Measurements from ENCODE around the gene RDH5. TPM values are rescaled to one million over a fixed set of nuclear protein-coding genes. Genes with fewer than 3 reads are reported as not detected.

RDH5 gene
- total and polyA plus RNA-seq, 9 donors: 3.7 to 8.9 (median 5.9) TPM

DNA sequence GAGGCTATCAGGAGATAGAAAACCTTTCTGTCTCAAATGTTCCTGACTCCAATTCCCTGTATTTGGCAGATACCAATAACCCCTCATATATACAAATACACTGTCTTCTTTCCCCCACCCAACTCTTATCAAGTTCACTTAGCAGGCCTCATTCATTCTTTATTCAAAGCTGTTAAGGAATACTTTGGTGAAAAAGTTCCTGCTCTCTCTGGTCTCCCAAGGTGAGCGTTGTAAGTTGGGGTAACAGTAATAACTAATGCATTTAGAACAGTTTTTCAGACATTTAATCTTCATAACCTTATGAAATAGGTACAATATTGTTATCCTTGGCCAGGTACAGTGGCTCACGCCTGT, 18.8 kb downstream of the RDH5 start:
- no peak overlapping the region for H3K4me3 ChIP-seq
- H3K27me3 ChIP-seq: no peaks in the 10 kb centered on the region
- TF ChIP-seq POLR2A (IDR thresholded peaks at IDR 0.05): no peak
- TF ChIP-seq EP300 (IDR thresholded peaks at IDR 0.05): no peak
- TF ChIP-seq, protein P1, sequence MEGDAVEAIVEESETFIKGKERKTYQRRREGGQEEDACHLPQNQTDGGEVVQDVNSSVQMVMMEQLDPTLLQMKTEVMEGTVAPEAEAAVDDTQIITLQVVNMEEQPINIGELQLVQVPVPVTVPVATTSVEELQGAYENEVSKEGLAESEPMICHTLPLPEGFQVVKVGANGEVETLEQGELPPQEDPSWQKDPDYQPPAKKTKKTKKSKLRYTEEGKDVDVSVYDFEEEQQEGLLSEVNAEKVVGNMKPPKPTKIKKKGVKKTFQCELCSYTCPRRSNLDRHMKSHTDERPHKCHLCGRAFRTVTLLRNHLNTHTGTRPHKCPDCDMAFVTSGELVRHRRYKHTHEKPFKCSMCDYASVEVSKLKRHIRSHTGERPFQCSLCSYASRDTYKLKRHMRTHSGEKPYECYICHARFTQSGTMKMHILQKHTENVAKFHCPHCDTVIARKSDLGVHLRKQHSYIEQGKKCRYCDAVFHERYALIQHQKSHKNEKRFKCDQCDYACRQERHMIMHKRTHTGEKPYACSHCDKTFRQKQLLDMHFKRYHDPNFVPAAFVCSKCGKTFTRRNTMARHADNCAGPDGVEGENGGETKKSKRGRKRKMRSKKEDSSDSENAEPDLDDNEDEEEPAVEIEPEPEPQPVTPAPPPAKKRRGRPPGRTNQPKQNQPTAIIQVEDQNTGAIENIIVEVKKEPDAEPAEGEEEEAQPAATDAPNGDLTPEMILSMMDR (IDR thresholded peaks at IDR 0.05): no peak
- no peak for DNase-seq
- peaks cover 2% of the 10 kb centered on the region for H3K4me1 ChIP-seq (ENCODE audit: insufficient read depth)
- 51 to 69% (median 63%) methylated on average over 2 of the region's 2 CpGs for WGBS, 3 donors
- intact Hi-C loops (cut with DNase I): loop anchor here in 3 of 4 donors (2.0 to 10.0 kb wide), 4 partner anchors 193 to 896 kb away; partner anchors contain the start of genes BAZ2A (in 1 of the 3) and DGKA (in 1 of the 3)
- no peak overlapping the region for H3K27ac ChIP-seq
- H3K9me3 ChIP-seq: no peaks in the 10 kb centered on the region
- H3K36me3 ChIP-seq: no peaks in the 10 kb centered on the region

DNA sequence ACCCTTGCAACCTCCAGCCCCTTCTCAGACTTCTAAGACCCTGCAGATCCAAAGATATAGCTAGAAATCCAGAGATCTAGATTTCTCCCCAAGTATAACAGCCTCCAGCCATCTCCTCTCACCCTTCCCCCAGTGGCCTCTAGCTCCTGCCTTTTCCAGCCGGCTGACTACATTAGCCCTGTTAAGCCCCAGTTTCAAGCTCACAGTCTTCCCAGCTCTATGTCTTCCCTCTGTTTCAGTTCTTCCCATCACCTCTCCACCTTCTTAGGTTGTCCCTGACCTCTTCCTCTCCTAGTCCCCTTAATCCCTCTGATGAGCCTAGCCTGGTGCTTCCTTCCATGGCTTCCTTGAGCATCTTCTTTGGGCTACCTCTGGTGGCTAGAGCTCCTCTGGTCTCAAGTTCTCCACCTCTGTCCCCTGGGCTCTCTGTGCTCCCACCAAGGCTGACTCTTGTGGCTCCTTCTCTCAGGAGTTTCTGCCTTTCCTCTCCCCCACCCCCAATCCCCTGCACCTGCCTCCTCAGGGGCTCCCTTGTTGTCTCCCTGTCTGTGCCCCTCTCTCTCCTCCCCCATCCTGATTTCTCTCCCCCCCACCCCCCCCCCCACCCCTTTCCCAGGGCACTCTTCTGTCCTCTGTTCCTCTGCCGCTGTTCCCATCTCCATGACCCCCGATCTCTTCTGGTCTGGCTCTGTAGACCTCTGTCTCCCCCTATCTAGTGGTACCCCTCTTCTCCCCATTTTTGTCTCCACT, 21.9 kb downstream of the RDH5 start:
- Histone ChIP-seq H3K36me3 (no peaks in the 10 kb centered on the region), H3K4me3 (peak overlapping the region; percentile 75), H3K27ac (peak overlapping the region; percentile 49 to 69), H3K9me3 (no peaks in the 10 kb centered on the region), H3K27me3 (no peaks in the 10 kb centered on the region), H3K4me1 (ENCODE audit: insufficient read depth) (peaks cover 12% of the 10 kb centered on the region)
- no peak for DNase-seq
- intact Hi-C loops (cut with DNase I): loop anchor here (5.0 to 10.0 kb wide), 5 partner anchors 53 to 303 kb away; partner anchors contain the start of genes DGKA (in 1 of the 4) and RPS26 (in 1 of the 4)
- TF ChIP-seq, protein P1 (IDR thresholded peaks at IDR 0.05): no peak
- TF ChIP-seq EP300 (IDR thresholded peaks at IDR 0.05) (no peak), POLR2A (IDR thresholded peaks at IDR 0.05) (no peak)
- 4 to 18% (median 6%) methylated on average over 3 of the region's 3 CpGs for WGBS, 3 donors

DNA sequence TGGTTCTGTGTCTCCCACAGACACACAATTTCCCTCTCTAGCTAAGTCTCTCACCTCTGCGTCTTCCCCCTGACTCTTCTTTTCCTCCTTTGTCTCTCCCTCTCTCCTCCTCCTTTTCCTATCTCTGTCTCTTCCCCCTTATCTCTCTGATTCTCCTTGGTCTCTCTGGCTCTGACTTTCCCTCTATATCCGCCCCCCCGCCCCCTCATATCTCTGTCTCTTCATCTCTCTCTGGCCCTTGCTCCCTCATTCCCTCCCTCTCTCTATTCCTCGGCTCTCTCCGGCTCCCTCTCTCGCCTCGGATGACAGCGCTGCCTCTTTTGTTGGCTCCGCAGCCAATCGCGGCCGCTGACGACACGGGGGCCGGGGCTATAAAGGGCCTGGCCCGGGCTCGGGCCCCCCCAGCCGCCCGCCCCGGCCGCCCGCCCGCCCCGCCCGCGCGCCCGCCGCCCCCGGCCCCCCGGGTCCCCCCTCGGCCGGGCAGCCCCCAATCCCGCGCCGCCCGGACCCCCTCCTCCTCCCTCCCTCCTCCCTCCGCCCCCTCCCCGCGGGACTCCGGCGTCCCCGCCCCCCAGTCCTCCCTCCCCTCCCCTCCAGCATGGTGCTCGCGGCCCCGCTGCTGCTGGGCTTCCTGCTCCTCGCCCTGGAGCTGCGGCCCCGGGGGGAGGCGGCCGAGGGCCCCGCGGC, 22.7 kb downstream of the RDH5 start, which contains the start of gene GDF11:
Gene GDF11, plus strand, starts transcription at position 404 of the 687 bp plus-strand sequence. Its CDS starts 195 bp downstream, at position 599.
- no peaks in the 10 kb centered on the region for H3K27me3 ChIP-seq
- H3K9me3 ChIP-seq: no peaks in the 10 kb centered on the region
- peak within 1 kb of the TSS; percentile 58 to 69 for H3K27ac ChIP-seq
- TF ChIP-seq EP300 (IDR thresholded peaks at IDR 0.05) (no peak), POLR2A (IDR thresholded peaks at IDR 0.05) (peak; percentile 75)
- TF ChIP-seq, protein P1 (IDR thresholded peaks at IDR 0.05): peak in 1 of 3 donors; percentile 22
- intact Hi-C loops (cut with DNase I): loop anchor here (5.0 to 10.0 kb wide), 5 partner anchors 52 to 302 kb away; partner anchors contain the start of genes DGKA (in 1 of the 4) and RPS26 (in 1 of the 4)
- peak; percentile 85 to 90 (median 87) for DNase-seq
- 0 to 1% (median 1%) methylated on average over 17 to 37 of the region's 53 CpGs for WGBS, 3 donors
- H3K4me3 ChIP-seq: peak within 1 kb of the TSS; percentile 75
- H3K36me3 ChIP-seq: no peaks in the 10 kb centered on the region
- peaks cover 12% of the 10 kb centered on the region for H3K4me1 ChIP-seq (ENCODE audit: insufficient read depth)
